ENCODE data around the gene MAP3K10.

MAP3K10 gene

DNA sequence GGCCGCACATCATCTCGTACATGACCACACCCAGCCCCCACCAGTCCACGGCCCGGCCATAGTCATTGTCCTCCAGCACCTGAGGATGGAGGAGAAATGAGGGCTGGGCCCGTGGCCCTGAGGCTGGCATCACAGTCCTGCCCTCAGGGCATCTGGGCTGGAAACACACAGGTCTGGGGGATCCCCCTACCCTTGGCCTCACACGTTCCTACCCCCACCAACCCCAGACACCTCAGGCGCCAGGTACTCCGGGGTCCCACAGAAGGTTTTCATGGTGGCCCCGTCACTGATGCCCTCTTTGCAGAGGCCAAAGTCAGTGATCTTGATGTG, 44.8 kb downstream of the MAP3K10 start:
- TF ChIP-seq, protein P1, sequence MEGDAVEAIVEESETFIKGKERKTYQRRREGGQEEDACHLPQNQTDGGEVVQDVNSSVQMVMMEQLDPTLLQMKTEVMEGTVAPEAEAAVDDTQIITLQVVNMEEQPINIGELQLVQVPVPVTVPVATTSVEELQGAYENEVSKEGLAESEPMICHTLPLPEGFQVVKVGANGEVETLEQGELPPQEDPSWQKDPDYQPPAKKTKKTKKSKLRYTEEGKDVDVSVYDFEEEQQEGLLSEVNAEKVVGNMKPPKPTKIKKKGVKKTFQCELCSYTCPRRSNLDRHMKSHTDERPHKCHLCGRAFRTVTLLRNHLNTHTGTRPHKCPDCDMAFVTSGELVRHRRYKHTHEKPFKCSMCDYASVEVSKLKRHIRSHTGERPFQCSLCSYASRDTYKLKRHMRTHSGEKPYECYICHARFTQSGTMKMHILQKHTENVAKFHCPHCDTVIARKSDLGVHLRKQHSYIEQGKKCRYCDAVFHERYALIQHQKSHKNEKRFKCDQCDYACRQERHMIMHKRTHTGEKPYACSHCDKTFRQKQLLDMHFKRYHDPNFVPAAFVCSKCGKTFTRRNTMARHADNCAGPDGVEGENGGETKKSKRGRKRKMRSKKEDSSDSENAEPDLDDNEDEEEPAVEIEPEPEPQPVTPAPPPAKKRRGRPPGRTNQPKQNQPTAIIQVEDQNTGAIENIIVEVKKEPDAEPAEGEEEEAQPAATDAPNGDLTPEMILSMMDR (IDR thresholded peaks at IDR 0.05) = no peak

DNA sequence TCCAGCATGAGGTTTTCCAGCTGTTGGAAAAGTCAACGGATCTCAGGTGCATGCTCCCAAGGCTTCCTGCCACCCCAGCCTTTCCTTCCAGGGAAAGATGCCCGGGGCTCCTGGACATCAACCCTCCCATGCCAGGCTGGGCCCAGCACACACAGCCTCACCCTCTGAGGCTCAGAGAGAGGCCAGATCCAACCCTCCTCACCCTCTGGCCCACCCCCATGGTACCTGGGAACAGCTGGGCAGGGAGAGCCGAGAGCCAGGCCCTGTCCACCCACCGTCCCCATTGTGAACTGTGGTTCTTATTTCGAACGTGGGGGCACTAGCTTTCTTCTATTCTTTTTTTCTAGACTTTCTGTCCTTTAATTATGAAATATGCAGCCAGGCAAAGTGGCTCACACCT, 45.1 kb downstream of the MAP3K10 start:
- TF ChIP-seq, protein P1 (IDR thresholded peaks at IDR 0.05) = no peak

DNA sequence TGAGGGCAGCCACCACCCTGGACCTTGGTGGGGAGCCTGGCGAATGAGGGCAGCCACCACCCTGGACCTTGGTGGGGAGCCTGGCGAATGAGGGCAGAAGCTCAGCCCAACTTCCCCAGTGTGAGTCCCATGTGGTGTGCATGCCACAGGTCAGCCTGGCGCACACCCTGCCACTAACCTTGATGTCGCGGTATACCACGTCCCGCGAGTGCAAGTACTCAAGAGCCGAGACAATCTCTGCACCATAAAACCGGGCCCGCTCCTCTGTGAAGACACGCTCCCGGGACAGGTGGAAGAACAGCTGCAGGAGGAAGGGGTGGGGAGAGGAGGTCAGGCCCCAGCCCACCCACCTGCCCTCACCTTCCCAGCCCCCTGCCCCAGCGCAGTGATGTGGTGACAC, 46.6 kb downstream of the MAP3K10 start:
- TF ChIP-seq, protein P1 (IDR thresholded peaks at IDR 0.05) = no peak

DNA sequence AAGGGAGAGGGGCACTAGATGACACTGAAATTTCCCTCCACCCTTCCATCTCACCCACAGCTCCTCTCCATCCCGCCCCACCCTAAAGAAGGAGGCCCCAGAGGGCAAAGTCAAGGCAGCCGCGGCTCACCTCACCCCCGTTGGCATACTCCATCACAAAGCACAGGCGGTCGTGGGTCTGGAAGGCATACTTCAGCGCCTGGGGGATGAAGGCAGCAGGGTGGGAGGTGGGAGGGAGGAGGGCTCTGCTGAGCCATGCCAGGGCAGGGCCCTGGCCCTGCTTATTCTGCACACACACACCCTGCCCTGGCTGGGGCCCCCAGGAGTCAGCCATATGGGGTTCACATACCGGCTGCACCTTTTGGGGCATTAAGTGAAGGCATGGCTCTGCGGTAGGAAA, 47.5 kb downstream of the MAP3K10 start:
- TF ChIP-seq, protein P1 (IDR thresholded peaks at IDR 0.05) = no peak

DNA sequence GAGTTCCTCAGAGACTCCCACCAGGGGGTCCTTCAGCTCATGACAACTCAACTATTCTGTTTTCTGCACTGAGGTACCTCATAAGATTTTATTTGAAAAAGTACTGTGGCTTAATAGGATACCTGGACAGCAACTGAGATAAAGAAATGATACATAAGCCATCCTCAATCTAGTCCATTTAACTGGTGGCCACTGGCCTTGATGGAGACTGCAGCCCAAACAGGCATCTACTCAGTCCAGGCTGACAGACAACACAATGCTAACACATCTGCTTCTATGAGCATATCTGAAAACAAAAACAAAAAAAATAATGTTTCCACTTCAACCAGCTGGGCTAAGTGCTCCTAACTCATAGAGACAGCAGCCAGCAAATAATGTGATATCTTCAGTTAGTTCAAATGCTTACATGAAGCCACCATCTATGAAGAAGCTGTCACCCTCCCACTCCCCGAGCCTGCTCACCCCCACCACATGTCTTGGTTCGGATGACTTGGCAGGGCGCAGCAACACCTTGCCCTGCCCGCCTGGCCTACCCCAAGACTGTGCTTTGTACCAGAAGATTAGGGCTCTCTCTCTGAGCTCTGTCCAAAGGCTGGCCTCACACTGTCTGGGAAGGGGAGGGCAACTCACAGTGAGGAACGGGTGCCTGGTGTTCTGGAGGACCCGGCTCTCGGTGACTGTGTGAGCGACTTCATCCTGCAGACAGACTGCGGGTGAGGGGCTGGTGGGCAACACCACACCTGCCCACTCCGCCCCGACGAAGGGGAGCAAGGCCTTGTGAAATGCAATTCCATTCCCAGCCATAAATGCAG, 48.4 kb downstream of the MAP3K10 start:
- TF ChIP-seq, protein P1 (IDR thresholded peaks at IDR 0.05) = no peak

DNA sequence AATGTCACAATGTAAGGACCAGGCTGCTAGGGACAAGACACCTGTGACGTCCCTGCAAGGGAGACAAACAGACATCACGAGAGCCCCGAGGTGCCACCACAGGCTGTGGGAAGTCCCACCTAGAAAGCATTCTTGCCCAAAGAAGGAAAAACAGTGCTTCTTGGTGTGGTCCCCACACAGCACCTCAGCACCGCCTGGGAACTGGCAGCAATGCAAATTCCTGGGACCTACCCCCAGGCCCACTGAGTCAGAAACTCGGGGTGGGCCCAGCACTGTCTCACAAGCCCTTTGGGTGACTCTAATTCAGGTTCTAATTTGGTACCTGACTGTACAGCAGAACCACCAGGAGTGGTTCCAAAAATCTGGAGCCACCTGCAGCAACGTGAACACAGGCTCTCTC, 49.1 kb downstream of the MAP3K10 start:
- TF ChIP-seq, protein P1 (IDR thresholded peaks at IDR 0.05) = no peak

DNA sequence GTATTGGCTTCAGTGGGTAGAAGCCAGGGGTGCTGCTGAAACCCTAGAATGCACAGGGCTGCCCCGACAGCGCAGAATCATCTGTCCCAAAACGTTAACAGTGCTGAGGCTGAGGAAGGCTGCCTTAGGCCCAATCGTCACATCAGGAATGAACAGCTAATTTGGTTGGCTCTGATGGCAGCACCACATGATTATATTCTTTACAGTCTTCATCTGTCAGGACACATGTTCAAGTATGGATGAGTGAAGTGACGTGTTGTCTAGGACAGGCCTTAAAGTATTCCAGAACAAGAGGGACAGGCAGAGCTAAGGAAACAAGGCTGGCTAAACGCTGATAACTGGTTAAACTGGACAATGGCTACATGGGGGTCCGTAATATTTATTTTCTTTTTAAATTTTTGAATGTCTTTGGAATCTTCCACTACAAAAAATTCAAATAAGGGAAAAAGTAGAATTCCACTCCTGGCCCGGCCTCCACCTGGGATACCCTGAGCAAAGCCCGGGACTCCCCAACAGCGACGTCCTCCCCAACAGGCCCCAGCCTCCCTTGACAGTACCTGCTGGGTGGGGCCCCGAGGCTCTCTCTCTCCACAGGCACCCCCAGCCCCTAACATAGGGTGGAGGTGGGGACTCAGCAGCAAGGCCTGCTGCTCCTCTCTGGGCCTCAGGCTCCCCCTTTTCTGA, 50.0 kb downstream of the MAP3K10 start:
- TF ChIP-seq, protein P1 (IDR thresholded peaks at IDR 0.05) = no peak
